Measurements from ENCODE around the gene FAM111A.

FAM111A gene

DNA sequence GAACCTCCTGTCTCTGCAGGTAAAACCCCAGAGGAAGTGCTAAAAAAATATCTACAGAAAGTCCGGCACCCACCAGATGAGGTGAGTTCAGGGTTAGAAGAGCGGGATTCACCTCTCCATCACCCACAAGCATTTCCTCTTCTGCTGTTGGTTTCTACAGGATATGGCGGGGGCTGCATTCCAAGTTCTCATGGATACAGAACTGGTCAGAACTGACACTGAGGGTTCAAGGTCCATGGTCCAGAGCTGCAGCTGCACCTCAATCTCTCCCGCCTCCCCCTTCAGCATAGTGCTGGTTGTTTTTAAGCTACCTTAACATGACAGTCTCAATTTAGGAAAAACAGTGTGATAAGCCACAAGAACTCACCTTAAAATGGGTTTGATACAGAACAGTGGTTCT lies 48.4 kb downstream of the FAM111A start:
- no peak for DNase-seq
- intact Hi-C loops (cut with DNase I), result no loop called here

DNA sequence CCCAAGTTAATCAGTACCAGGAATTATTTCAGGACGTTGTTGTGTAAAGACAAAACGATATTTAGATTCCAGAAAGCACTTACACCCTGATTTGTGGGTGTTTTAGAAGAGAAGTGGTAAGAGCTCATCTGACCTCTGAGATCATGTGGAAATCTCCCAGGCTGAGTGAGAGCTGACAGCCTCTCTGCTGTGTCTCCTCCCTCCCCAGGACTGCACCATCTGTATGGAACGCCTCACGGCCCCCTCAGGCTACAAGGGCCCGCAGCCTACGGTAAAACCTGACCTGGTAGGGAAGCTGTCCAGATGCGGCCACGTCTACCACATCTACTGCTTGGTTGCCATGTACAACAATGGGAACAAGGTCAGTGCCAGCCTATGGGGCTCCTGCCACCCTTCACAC lies 49.2 kb downstream of the FAM111A start:
- intact Hi-C loops (cut with DNase I), result no loop called here
- DNase-seq, result no peak

DNA sequence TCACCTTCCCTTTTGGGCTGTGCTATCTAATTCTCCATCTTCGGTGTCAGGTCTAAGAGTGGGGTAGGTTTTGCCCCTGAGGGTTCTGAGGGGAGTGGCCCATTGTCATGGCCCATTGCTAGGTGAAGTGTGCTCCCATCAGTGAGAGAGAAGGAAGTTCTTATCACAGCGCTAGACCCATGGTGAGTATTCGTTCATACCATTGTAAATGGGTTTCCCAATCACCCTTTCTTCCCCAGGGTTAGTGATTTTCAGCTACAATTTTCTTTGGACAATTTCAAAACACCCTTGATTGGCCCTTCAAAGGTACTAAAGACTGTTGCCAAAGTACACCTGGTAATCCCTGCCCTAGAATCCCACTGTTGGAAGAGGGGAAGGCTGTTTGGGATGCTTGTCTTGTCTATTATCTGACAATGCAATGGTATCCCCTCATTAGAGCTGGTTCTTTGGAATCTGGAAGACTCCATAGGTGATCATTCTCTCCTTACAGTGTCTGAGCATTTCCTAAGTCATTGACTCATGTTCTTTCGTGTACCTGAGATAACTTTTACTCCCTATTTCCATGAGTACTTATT lies 49.9 kb downstream of the FAM111A start:
- intact Hi-C loops (cut with DNase I), result no loop called here
- no peak for DNase-seq

DNA sequence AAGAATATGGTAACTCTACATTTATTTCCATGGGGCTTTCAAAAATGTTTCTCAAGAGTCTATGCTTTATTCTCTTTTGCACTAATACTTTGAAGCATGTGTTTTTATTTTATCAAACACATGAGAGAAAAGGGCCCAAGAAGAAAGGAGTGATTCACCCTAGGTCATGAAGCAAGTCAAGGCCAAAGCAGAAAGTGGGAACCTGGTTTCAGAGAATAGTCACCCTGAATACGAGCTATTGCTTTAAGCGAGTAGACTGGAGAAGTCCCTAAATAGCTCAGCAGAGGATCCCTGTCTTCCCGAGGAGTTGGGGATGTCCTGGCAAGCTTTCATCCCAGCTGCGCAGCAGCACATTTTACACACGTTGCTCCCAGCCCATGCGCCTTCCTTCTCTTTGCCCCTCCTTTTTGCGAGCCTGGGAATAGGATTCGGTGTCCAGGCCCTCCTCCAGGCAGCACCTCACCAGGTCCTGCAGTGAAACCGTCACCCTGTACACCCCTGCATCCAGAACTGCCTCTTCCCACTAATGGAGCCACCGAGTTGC lies 51.0 kb downstream of the FAM111A start:
- intact Hi-C loops (cut with DNase I), result no loop called here
- no peak for DNase-seq

DNA sequence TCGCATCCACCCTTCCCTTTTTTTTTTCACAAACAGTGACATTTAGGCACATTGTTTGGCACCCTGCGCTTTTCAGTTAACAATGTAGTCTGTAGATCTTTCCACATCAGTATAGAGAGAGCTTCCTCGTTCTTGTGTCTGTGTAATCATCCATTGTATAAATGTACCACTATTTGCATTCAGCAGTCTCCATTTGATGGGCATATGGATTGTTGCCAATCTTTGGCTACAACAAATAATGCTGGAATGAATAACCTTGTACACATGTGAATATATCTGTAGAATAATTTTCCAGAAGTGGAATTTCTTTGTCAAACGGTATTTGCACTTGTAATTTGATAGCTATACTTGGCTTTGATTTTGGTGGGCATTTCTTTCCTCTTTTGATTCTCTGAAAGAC lies 52.9 kb downstream of the FAM111A start:
- intact Hi-C loops (cut with DNase I), result no loop called here
- DNase-seq, result no peak

DNA sequence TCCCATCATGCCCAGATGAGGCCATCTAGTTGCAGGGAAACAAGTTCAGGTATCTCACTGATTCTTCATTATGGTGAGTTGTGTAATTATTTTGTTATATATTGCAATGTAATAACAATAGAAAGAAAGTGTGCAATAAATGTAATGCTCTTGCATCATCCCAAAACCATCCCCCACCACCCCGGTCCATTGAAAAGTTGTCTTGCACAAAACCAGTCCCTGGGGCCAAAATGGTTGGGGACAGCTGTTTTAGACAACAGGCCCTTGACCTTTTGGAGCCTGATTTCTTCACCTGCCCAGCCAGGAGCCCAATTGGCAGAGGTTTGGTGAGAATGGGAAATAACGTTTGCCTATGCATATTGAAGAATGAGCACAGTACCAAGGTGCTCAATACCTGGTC lies 54.1 kb downstream of the FAM111A start:
- intact Hi-C loops (cut with DNase I), result no loop called here

DNA sequence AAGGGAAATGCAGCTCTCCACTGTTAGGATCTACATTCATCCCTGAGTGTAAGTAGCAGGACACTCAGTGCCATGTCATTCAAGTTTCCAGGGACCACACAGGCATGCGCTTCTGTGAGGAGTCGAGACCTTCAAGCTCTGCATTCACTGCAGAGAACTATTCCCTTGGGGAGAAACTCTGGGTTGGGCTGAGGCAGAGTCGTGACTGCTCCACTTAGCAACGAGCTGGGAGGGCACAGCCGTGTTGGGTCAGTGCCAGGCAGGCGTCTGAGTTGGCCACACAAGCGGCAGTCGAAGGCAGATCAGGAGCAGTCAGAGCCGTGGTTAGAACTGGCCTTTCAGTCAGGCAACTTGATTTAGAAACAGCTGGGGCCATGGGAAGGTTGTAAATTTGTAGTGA lies 55.3 kb downstream of the FAM111A start:
- peak; percentile 71 to 92 (median 83) for DNase-seq
- intact Hi-C loops (cut with DNase I), result no loop called here

More for the DNA sequence above, 54.1 kb downstream of the FAM111A start:
- no peak for DNase-seq

DNA sequence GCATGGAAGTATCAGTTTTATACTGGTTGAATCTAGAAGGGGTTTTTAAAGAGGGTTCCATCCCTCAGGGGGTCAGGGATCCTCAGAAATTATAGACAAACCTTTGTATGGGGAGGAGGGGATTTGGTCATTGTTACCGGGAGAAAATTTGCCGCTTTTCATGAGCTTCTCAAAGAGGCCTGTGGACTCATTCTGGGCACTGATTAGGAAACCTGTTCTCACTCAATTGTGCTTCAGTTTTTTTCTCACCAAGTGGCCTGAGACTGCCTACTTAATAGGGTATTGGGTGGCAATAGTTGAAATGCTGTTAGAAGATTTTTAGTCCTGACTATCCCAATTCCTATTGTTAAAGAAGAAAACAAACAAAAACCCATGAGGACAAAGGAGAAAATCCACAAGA lies 56.1 kb downstream of the FAM111A start:
- DNase-seq, result no peak
- intact Hi-C loops (cut with DNase I), result no loop called here

DNA sequence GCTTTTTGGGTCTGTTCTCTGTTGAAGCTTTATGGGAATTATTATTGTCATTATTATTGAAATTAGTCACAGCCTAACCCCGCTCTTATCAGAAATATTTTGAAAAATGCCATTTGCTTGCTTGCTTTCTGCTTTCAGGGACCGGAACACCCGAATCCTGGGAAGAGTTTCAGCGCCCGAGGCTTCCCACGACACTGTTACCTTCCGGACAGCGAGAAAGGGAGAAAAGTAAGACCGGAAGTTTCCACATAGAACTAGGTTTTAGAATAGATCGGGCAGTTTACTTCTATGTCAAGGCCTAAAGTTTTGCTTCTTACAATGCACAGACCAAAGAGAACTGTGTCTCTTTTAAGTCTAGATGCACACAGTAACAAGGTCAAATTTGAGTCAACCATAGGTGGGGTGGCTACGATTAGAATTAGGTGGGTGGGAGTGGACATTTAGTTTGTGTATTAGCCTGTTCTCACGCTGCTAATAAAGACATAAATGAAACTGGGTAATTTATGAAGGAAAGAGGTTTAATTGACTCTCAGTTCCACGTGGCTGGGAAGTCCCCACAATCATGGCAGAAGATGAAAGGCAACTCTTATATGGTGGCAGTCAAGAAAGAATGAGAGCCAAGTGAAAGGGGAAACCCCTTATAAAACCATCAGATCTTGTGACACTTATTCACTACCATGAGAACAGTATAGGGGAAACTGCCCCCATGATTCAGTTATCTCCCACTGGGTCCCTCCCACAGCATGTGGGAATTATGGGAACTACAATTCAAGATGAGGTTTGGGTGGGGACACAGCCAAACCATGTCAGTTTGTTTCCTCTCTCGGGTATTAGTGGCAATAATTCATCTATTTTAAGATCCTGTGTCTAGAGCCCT lies 57.1 kb downstream of the FAM111A start:
- no peak for DNase-seq
- intact Hi-C loops (cut with DNase I), result no loop called here

DNA sequence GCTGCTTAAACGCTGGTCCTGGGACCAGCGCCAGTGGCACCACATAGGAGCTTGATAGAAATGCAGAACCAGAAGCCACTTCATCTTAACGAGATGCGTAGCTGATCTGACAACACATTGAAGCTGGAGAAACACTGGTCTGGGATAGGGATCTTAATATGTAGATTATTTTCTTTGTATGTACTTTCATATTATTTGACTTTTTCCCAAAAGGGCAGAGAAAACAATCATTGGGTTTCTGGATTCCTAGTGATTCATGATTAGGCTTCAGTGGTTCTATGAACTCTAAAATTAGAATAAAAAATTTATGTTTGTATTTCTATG lies 57.7 kb downstream of the FAM111A start:
- intact Hi-C loops (cut with DNase I), result no loop called here
- no peak for DNase-seq

DNA sequence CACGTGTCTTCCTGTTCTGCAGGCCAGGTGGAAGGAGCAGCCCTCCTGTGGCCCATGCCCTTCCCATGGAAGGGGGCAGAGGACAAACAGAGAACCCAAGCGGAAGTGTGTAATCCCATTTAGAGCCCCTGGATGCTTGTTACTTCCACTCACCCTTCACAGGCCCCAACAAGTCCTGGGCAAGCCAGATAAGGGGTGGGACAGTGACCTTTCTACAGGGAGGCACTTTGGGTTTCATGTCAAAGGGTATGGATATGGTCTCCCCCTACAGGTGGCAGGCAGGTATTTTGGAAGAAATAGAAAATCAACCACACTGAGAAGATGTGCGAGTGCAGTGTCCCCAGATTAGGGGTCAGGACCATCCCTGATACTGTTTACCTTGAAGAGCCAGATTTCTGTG lies 58.7 kb downstream of the FAM111A start:
- no peak for DNase-seq
- intact Hi-C loops (cut with DNase I), result no loop called here
